ENCODE measurements around the gene ZNF254.

Gene ZNF254

DNA sequence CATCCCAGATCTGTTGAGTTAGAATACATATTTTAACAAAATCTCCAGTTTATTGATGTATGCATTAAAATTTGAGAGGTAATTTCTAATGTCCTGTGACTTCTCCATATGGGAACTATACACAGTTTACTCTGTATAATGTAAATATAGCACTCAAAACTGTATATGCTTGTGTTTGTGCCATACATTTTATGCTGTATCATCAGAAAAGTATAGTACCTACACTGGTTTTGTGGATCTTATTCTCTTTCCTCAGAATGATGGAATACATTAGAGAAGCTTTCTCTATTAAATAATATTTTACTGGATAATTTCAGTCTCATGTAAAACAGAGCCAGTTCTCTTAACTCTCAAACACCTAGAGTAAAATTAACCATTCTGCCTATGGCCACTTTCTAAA lies 53.6 kb downstream of the ZNF254 start:
- TF ChIP-seq CTCF (IDR thresholded peaks at IDR 0.05): no peak
- Histone ChIP-seq H3K4me3 (ENCODE audit: low read depth in 1 of 2, low read length in 1 of 2) (no peak overlapping the region), H3K36me3 (no peaks in the 10 kb centered on the region), H3K4me1 (ENCODE audit: control insufficient read depth in 1 of 2, insufficient read depth in 1 of 2, low read depth in 1 of 2, low read length in 1 of 2) (peaks cover 6% of the 10 kb centered on the region in 2 experiments), H3K27me3 (no peaks in the 10 kb centered on the region), H3K27ac (no peak overlapping the region), H3K9me3 (peaks cover 13% of the 10 kb centered on the region)

- Histone ChIP-seq H3K4me3 (ENCODE audit: low read depth in 1 of 2, low read length in 1 of 2) (no peak overlapping the region), H3K9me3 (peaks cover 13% of the 10 kb centered on the region), H3K4me1 (ENCODE audit: control insufficient read depth in 1 of 2, insufficient read depth in 1 of 2, low read depth in 1 of 2, low read length in 1 of 2) (peaks cover 6% of the 10 kb centered on the region in 2 experiments), H3K36me3 (no peaks in the 10 kb centered on the region), H3K27me3 (no peaks in the 10 kb centered on the region), H3K27ac (no peak overlapping the region)
- TF ChIP-seq CTCF (IDR thresholded peaks at IDR 0.05): no peak
Measured at GRCh38 chr19:24141612-24142011, 54.6 kb downstream of the ZNF254 start.

DNA sequence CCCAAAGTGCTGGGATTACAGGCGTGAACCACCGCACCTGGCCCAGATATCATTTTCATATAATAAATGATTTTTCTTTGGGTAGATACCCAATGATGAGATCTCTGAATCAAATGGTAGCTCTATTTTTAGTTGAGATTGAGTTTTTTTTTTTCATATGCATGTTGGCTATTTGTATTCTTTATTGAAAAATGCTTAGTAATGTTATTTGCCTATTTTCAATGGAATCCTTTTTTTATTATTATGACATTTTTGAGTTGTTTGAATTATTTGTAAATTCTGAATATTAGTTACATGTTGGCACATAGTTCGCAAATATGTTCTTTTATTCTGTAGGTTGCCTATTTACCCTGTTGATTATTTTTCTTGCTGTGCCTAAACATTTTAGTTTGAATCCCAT lies 55.8 kb downstream of the ZNF254 start:
- H3K9me3 ChIP-seq: peaks cover 10% of the 10 kb centered on the region
- no peaks in the 10 kb centered on the region for H3K36me3 ChIP-seq

DNA sequence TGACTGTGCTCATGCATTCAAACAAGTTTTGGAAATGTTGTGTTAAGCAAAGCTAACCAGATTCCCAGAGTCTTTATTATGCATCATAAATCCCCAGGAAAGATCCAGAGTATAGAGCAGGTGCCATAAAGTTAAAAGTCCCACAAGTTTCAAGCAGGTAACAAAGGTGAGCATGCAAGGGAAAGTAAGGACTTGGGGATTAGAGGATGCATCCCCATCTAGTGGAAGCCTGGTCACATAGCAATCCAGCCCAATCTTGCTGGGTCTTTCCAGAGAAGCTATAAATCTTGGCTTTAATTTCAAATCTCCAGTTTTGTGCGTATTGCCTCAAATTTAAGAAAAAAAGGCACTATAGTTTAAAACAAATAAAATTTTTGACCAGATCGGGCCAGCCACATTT lies 72.7 kb downstream of the ZNF254 start:
- H3K27ac ChIP-seq: no peak overlapping the region
- no peak for TF ChIP-seq CTCF (IDR thresholded peaks at IDR 0.05)
- H3K4me3 ChIP-seq (ENCODE audit: low read depth in 1 of 2, low read length in 1 of 2): no peak overlapping the region
- H3K4me1 ChIP-seq (ENCODE audit: control insufficient read depth in 1 of 2, insufficient read depth in 1 of 2, low read depth in 1 of 2, low read length in 1 of 2): no peaks in the 10 kb centered on the region
- no peaks in the 10 kb centered on the region for H3K27me3 ChIP-seq
- no peaks in the 10 kb centered on the region for H3K36me3 ChIP-seq
- no peaks in the 10 kb centered on the region for H3K9me3 ChIP-seq

More for the DNA sequence above, 55.8 kb downstream of the ZNF254 start:
- no peak for TF ChIP-seq CTCF (IDR thresholded peaks at IDR 0.05)
- no peak overlapping the region for H3K27ac ChIP-seq
- H3K27me3 ChIP-seq: no peaks in the 10 kb centered on the region
- no peak overlapping the region for H3K4me3 ChIP-seq (ENCODE audit: low read depth in 1 of 2, low read length in 1 of 2)
- H3K4me1 ChIP-seq (ENCODE audit: control insufficient read depth in 1 of 2, insufficient read depth in 1 of 2, low read depth in 1 of 2, low read length in 1 of 2): peaks cover 6% of the 10 kb centered on the region in 2 experiments

DNA sequence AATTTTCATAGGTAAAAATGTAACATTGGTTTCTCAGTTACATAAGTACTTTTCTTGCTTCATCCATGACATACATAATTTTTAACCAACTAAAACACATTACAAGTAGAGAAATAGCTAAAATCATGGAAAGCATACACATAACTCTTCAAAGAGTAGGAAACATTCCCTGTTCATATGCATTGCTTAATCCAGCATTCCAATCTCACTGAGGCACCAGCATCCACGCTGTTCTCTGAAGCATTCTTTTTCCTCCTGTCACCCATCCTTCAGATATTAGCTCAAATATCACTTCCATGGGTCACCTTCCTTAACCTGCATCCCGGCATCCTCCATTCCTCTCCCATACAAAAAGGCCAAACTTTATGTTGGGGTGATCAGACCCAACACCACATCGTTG lies 79.1 kb downstream of the ZNF254 start:
- Histone ChIP-seq H3K36me3 (no peaks in the 10 kb centered on the region), H3K27me3 (no peaks in the 10 kb centered on the region), H3K9me3 (no peaks in the 10 kb centered on the region), H3K4me3 (ENCODE audit: low read depth in 1 of 2, low read length in 1 of 2) (no peak overlapping the region), H3K4me1 (ENCODE audit: control insufficient read depth in 1 of 2, insufficient read depth in 1 of 2, low read depth in 1 of 2, low read length in 1 of 2) (no peaks in the 10 kb centered on the region), H3K27ac (no peak overlapping the region)
- no peak for TF ChIP-seq CTCF (IDR thresholded peaks at IDR 0.05)

DNA sequence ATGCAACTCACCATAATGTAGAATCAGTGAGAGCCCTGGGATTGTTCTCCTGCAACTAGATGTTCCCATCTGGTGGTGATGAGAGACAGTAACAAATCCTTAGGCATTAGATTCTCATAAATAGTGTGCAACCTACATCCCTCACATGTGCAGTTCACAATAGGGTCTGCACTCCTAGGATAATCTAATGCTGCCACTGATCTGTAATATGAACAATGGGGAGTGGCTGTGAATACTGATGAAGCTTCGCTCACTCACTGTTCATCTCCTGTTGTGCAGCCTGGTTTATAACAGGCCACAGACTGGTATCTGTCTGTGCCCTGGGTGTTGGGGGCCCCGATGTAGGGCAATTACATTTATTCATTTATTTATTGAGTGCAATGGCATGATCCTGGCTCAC lies 86.9 kb downstream of the ZNF254 start:
- Histone ChIP-seq H3K9me3 (peaks cover 15% of the 10 kb centered on the region), H3K4me1 (ENCODE audit: control insufficient read depth in 1 of 2, insufficient read depth in 1 of 2, low read depth in 1 of 2, low read length in 1 of 2) (no peaks in the 10 kb centered on the region), H3K36me3 (no peaks in the 10 kb centered on the region), H3K27ac (no peak overlapping the region), H3K4me3 (ENCODE audit: low read depth in 1 of 2, low read length in 1 of 2) (no peak overlapping the region), H3K27me3 (no peaks in the 10 kb centered on the region)
- no peak for TF ChIP-seq CTCF (IDR thresholded peaks at IDR 0.05)

Measured in neutrophil (primary cell).